NCI-H187 (cell line): ENCODE measurements around the gene RAI1.
"Not testable (repeated sequence)": the region's sequence is repeated elsewhere in the genome, so short reads cannot be mapped to it uniquely, and the experiment has no call there.

Source experiments
- DNase-seq, 2 experiments: peaks; one replicate each; lab custom pipeline; 2025; lab: John Stamatoyannopoulos, UW

Gene RAI1

DNA sequence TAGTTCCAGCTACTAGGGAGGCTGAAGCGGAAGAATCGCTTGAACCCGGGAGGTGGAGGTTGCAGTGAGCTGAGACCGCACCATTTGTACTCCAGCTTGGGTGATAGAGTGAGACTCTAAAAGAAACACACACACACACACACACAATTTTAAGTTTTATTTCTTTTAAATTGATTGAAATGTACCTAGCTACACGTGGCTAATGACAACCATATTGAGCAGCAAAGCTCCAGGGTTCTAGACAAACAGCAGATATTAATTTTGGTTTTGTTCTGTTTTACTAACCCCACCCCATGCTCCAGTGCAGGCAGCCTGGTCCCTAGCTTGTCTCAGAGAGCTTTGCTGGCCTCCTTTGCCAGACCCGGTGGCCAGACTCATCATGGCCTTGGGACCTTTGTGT, 16.0 kb upstream of the RAI1 start:
- no peak for DNase-seq

DNA sequence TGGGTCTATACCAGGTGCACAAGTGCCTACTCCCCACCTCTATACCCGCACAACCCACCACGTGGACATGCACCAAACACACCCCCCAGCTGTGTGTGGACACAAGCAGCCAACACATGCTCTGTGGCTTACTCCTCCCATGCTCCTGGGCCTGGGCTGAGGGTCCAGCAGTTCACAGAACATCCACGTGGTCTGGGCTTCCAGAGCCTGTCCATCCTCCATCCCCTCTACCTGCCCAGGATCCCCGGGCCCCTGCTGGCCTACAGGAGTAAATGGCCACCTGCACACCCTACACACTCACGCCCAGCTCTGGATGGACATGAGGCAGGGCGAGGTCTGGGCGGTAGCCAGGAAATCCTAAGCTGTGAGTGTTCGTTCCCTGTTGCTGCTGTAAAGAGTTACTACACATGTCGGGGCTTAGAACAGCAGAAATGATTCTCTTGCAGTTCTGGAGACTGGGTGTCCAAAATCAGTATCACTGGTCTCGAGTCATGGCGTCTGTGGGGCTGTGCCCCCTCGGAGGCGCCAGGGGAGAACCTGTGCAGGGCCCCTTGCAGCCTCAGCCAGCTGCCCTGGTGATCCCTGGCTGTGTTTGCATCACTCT, 15.0 kb upstream of the RAI1 start:
- no peak for DNase-seq

DNA sequence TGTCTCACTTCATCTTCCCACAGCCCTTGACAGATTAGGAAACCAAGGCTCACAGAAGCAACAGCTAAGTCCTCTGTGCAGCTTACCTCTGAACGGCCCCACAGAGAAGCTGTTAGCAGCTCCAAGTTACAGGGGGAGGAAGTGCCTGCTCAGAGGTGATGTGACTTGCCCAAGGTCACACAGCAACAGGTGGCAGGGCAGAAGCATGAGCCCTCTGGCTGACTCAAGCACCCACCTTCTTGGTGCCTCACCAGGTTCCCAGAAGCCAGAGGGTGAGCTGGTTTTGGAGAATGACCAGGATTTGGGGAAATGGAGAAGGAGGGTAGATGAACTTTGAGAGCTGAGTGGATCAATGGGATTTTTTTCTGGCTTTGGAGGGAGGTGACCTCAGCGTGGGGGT, 14.0 kb upstream of the RAI1 start:
- DNase-seq = no peak

DNA sequence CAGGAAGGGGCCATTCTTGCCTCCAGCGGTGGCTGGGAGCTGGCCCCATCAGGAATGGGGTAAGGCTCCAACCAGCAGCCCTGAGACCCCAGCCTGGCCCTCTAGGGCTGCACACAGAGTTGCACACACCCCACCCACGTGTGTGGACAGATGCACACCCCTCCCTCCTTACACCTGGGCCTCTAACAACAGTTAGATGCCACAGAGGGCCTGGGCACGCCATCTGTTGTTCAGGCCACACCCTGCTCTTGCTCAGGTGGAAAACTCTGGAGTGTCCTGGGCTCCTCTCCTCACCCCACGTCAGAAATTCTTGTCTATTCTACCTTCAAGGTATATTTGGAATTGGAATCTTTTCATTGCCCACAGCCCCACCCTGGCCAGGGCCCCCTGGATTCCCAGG, 13.3 kb upstream of the RAI1 start:
- DNase-seq = no peak

DNA sequence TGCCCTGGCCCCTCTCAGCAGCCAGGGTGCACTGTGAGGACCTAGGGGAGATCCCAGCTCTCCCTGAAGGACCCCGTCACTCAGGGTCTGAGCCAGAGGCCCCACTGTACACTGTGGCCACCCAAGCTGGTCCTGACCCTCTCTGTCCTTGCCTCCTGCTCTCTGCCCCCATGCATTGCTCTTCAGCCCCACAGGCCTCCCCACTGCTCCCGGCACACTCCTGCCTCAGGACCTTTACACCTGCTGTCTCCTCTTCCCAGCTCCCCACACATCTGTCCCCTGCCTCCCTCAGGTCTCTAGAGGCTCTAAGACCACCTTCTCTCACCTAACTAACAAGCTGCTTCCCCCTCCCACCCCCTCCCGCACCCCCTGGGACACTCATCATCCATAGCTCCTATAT, 12.9 kb upstream of the RAI1 start:
- no peak for DNase-seq

DNA sequence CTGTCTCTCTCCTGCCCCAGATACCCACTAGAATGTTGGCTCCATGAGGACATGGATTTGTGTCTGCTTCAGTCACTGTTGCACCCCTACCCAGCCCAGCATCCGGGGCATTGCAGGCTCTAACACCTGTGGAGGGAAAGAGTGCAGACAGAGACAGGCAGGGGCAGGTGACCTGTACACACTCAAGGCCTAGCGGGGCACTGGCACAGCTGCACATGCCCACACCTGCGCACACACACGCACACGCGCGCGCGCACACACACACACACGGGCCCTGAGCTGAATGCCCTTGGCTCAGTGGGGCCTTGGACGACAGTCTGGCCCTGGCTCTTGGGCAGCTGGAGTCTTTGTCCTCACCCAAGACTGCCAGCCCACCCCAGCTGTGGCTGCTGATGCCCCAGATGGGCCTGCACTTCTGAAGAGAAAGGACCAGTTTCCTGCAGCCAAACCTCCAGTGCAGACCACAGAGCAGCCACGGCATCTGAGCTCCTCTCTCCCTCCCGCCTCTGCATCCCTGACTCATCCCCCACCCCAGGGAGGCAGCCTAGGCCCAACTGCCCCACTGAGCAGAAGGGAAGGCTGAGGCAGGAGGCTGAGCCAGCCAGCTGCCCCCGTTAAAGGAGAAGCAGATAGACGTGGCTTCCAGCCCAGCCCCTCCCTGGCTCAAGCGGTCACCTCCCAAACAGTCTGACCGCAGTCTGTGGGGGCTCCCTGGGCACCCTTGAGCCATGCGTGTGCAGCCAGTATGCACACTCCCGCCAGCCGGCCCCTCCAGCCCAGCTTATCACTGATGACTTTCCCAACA, 12.3 kb upstream of the RAI1 start:
- DNase-seq = no peak

DNA sequence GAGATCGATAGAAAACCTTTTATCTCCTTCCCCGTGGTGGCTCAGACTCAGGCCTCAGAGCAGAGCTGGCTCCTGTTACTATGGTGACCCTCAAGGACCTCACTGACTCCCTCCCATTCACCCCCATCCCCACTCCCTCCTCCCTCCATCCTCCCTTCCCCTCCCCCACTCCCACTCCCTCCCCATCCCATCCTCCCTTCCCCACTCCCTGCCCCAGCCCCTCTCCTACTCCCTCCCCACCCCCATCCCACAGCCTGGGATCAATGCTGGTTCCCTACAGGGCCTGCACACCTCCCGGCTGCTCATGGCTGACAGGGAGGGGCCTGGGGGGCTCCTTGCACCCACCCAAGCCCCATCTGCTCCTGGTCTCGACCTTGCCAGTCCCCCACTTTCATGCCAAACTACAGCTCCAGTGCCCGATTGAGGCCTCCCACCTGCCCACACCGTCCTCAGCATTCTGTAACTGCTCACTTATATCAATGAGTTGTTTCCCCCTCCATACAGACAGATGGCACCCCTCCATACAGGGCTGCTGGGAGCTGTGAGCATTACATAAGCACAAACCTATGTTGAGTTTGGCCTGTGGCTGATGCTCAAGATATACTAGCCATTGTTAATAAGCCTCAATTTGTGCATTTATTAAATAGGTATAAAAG, 11.6 kb upstream of the RAI1 start:
- no peak for DNase-seq

DNA sequence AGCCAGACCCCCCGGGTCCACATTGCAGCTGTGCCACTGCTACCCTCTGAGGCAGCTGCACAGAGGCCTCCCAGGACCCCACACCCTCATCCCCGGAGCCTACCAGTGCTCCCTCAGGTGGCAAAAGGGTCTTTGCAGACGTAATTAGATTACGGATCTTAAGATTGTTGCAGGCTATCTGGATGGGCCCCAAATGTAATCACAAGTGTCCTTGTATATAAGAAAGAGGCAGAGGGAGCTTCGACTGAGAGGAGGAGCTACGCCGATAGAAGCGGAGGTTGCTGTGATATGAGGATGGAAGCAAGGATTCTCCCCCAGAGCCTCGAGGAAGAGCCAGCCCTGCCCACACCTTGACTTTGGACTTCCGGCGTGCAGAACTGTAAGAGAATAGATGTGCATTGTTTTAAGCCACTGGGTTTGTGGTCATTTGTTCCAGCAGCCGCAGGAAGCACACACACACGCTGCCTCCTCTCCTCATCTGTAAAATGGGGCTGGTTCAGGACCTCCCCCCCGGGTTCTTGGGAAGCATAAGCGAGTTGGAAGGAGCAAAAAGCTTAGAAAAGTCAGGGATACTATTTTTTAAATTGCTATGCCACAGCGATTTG, 10.5 kb upstream of the RAI1 start:
- no peak for DNase-seq

DNA sequence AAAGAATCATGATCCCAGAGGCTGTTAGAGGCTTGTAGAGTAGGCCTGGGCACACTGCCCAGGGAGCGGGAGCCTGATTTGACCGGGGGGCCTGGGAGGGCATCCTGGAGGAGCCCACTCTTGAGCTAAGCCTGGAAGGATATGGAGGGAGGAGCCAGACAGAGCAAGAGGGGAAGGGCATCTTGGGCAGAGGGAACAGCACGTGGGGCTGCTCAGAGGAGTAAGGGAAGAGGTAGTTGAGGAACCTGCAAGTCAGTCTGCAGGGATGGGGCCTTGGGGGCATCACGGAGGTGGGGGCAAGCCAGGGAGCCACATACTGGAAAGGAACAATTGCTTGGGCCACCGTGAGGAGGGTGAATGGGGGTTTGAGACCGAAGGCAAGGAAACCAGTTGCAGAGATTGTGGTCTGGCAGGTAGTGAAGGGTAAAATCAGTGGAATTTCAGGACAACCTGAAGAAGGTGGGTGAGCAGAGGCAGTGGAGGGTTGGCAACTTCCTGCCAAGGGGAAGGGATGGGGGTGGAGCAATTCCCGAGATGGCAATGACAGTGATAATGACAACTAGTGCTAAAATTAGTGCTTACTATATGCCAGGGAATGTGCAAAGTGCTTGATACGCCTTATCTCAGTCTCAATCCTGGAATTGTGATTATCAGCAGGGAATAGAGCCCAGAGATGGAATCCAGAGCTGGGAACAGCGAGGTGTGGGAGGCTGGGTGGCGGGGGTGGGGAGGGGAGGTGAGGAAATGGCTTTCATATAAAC, 9.7 kb upstream of the RAI1 start:
- no peak for DNase-seq

DNA sequence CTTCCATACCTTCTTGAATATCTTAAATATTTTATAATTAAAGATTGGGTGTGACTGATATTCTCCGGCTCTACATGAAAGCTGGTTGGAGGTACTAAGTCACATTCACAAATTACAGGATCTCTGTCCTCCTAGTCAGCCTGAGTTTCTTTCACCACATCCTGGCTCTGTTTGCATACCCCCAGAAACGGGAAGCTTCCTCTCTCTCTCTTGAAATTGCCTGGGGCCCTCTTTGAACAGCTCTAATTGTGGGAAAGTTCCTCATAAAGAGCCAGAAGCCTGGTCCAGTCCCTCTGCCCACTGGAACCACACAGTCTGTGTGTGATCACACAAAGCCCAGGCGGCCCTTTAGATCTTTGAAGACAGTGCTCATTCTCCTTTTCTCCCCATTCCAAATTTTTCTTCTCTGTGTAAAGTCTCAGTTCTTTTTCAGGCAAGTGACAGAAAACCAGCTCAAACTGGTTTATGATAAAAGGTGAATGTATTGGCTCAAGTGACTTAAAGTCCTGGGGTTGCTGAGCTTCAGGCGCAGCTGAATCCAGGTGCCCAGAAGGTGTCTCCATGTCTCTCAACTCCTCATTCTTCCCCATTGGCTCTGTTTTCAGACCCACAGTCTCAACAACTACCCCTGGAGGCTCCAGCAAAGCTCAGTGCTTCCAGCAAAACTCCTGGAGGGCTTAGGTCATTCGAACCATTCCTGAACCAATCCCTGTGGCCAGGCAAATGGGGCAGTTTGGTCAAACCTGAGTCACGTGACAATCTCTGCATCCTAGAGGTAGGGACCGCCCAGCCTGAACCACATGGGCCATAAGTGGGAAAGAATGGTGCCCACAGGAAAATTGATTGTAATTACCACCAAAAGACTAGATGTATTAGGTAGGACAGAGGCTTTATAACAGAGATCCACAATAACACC, 8.5 kb upstream of the RAI1 start:
- DNase-seq = no peak

DNA sequence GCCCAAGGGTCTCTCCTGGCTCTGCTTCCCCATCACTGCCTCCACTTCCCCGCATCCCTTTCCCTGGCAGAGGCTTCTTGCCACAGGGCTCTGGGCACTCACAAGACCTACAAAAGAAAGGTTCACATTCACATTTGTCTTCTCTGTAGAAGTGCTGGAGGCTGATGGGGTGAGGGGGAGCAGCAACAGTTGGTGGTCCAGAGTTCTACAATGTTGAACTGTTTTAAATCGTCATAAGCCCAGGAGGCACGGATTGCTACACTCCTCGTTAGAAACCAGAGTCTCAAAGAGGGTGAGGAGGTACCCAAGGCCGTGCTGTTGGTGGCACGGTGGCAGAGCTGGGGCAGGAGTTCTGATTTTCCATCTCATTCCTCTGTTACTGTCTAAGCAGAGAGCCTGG, 5.8 kb upstream of the RAI1 start:
- no peak for DNase-seq

DNA sequence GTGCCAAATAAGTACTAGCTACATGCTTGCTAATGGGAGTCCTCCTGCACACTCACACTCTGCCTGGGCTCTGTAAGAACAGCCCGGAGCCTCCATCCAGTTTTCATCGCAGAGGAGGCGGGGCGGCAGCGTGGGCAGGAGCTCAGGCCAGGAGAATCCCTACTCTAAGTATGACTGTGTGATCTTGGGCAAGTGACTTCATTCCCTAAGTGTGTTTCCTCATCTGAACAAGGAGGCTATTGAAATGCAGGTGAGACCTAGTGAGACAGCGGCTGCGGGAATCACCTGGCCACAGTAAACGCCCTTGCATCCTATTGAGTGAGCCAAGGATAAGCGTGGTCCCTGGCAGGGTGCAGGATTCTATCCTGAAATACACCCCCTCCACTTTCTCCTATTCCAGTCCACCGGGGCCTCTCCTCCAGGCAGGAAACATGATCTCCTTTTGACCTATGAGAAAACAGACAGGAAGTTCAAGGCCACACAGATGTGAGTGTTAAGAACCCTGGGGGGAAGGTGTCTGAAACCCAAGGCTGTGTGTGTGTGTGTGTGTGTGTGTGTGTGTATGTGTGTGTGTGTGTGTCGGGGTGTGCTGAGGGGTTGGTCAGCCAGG, 5.2 kb upstream of the RAI1 start:
- DNase-seq = no peak

DNA sequence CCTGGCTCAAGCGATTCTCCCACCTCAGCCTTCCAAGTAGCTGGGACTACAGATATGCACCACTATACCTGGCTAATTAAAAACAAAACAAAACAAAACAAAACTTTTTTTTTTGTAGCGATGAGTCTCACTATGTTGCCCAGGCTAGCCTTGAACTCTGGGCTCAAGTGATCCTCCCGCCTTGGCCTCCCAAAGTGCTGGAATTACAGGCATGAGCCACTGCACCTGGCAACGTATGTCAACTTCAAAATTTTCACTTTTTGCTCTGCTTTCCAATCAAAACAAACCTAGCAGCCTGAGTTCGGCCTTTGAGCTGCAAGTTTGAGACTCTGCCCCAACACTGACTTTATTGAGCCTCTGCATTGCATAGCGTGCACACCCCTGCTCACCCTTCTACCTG, 4.5 kb upstream of the RAI1 start:
- DNase-seq = no peak

DNA sequence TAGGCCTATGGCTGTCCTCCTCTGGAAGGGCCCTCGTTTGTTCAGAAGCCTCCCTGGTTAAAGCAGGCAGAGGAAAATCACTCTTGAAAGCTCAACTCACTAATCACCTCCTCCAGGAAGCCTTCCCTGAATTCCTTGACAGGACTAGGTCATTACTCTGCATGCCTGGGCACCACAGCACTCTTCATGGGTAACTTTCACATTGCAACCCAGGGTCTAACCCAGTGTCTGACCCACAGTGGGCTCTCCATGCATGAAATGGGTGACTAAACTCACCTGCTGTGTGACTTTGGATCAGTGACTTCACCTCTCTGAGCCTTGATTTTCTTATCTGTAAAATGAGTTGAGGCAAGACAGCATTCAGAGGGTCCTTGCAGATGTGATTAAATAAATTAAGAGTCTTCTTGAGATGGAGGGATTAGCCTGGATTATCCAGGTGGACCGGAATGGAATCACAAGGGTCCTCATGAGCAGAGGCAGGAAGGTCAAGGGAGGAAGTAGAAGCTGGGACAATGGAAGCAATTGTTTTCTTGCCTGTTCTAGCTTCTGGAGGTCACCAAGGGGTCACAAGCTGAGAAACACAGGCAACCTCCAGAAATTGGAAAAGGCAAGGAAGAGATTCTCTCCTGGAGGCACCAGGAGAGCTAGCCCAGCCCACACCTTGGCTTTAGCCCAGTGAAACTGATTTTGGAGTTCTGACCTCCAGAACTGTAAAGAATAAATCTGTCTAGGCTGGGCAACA, 3.8 kb upstream of the RAI1 start:
- no peak for DNase-seq

DNA sequence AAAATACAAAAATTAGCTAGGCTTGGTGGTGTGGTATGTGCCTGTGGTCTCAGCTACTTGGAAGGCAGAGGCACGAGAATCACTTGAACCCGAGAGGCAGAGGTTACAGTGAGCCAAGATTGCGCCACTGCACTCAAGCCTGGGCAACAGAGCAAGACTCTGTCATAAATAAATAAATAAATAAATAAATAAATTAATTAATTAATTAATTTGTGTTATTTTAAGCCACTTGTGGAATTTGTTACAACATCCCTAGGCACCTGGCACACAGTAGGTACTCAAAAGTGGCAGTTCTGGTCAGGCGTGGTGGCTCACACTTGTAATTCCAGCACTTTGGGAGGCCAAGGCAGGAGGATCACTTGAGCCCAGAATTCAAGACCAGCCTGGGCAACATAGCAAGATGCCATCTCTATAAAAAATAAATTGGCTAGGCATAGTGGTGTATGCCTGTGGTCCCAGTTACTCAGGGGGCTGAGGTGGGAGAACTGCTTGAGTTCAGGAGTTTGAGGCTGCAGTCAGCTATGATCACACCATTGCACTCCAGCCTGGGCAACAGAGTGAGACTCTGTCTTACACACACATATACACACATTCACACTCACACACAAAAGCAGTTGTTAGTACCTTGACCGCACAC, 3.1 kb upstream of the RAI1 start:
- not testable (repeated sequence) for DNase-seq

DNA sequence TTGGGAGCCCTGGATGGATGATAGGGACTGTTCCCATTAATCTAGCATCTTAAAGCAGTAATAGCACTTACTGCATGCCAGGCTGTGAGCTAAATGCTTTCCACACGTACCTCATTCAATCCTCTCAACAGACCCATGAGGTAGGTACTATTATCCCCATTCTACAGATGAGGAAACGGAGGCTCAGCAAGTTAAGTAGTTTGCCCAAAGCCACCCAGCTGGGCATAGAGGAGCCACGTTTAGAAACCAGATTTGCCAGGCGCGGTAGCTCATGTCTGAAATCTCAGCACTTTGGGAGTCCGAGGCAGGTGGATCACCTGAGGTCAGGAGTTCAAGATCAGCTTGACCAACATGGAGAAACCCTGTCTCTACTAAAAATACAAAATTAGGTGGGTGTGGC, 2.0 kb upstream of the RAI1 start:
- no peak for DNase-seq

DNA sequence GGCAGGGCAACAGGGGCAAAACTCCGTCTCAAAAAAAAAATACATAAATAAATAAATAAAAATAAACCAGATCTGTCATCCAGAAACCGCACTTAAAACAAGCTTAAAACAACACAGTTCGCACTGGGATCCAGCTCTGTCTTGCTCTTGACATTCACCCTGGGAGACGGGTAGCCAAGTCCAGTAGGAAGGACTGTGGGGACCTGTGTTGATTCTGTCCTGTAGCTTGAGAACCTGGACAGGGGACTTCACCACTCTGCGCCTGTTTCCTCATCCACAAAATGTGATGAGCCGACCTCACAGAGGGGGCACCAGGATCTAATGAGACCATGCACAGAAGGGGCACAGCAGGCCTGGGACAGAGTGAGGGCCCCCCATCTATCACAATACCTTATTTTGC, 1.5 kb upstream of the RAI1 start:
- no peak for DNase-seq

DNA sequence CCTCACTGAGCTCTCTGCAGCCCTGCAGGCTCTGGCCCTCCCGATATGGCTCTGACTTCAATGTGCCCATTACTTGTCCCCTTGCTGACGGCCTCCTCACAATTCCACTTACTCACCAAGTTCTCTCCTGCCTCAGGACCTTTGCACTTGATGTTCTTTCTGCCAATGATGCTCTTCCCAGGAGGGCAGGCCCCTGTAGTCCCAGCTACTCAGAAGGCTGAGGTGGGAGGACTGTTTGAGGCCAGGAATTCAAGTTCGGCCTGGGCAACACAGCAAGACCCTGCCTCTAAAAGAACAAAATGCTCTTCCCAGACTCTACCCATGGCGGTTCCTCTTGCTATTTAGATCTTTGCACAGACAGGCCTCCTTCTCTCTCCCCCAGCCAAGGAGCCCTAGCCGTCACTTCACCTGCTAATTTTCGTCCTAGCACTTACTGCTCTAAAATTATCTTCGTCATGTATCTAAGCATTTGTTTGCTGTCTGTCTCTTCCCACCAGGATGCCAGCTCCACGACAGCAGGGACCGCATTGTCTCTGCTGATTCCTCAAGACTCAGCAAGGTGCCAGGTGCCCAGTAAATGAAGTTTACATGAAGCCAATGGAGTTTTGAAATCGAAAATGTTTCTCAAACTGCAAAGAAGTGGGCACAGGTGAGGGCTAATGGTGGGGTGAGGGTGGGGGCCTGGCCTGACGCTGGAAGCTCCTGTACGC, 626 bp upstream of the RAI1 start:
- DNase-seq = no peak

DNA sequence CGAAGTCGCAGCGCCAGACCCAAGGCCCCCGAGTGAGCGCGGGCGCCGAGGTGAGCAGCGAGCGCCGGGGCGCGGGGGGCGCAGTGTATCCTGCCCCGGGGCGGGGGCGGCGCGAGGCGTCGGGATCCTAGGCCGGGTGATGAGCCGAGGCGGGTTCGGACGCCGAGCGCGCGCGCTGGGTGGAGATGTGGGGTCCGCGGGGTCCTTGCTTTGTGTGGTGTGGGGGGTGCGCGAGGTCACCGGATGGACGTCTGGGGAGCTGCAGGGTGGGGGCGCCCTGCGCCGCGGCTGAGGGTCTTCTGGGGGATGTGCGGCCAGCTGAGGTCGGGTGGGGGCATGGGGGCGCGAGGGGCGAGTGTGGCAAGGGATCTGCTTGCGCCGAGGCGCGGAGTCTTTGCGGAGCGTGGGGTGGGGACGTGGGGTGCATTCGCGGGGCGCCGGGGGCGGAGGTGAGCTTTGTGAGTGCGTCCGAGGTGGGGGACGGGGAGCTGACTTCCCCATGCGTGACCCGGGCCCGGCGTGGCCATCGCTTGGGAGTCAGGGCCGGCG, 560 bp downstream of the RAI1 start:
- no peak for DNase-seq
